Measurements from ENCODE around the gene ZC3H18.

DNA sequence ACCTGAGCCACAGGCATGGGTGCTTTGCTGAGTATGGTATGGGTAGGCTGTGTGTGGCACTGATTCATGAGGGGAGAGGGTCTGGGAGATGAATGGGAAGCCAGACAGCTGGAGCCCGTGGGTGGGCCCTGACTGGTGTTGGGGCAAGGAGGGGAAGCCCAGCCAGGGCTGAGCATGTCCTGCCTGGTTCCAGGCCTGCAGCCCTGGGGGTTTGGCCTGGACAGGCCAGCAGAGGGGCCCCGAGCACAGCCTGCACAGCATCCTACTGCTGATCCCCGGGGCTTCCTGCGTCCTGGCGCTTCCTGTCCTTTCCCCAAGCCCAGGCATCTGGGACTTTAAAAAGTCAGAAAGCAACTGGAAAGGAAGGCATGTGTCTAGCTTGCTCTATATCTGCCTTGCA is 97.3 kb downstream of the ZC3H18 start:
- TF ChIP-seq POLR2AphosphoS5 (IDR thresholded peaks at IDR 0.05): no peak
- TF ChIP-seq POLR2A (IDR thresholded peaks at IDR 0.05): no peak
- TF ChIP-seq, protein P1, sequence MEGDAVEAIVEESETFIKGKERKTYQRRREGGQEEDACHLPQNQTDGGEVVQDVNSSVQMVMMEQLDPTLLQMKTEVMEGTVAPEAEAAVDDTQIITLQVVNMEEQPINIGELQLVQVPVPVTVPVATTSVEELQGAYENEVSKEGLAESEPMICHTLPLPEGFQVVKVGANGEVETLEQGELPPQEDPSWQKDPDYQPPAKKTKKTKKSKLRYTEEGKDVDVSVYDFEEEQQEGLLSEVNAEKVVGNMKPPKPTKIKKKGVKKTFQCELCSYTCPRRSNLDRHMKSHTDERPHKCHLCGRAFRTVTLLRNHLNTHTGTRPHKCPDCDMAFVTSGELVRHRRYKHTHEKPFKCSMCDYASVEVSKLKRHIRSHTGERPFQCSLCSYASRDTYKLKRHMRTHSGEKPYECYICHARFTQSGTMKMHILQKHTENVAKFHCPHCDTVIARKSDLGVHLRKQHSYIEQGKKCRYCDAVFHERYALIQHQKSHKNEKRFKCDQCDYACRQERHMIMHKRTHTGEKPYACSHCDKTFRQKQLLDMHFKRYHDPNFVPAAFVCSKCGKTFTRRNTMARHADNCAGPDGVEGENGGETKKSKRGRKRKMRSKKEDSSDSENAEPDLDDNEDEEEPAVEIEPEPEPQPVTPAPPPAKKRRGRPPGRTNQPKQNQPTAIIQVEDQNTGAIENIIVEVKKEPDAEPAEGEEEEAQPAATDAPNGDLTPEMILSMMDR (IDR thresholded peaks at IDR 0.05): no peak
